NT2/D1 (cell line): ENCODE measurements around the gene OPCML.

Source experiments
- SUZ12 ChIP-seq: IDR thresholded peaks from 2 replicates; pipeline ENCODE4 v1.6.1; 2011; ENCODE audit not compliant: insufficient read length, insufficient read depth; ENCODE audit errors: extremely low read depth
- YY1 ChIP-seq: IDR thresholded peaks from 2 replicates; pipeline ENCODE4 v1.6.1; 2011; ENCODE audit not compliant: insufficient read length, insufficient read depth
- ZNF274 ChIP-seq: IDR thresholded peaks from 2 replicates; pipeline ENCODE4 v1.6.1; 2011; ENCODE audit warnings: mild to moderate bottlenecking, low read depth, low read length

GRCh38 chr11:132499661-132500060, 1032.6 kb downstream of the OPCML start:
- TF ChIP-seq ZNF274, result no peak
- TF ChIP-seq YY1, result no peak
- TF ChIP-seq SUZ12, result no peak
